ENCODE results near the gene CRYBG1. TPM values are rescaled to one million over a fixed set of nuclear protein-coding genes. Genes with fewer than 3 reads are reported as not detected.

CRYBG1 gene
- total and polyA plus RNA-seq, 10 of the 15 experiments (the other 5 are each of a cell fraction or from before 2014, with no cell fraction given): 6.5 to 57.0 (median 25.2) TPM

DNA sequence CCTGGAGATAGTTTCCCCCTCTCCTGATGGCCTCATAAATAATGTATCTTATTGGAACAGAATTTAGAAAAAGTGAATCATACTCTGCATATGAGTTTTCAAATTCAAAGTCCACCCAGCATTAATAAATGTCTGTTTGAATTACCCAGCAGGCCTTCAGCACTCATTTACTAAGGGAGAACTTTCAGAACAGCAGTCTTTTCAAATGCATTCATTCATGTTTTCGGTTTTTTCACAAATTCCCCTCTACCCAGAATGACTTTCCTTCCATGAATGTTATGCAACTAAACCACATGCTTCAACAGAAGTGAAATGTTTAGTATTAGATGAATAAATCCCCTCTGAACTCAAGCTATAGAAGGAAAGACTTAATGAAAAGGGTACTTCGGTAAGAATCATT lies 176.3 kb downstream of the CRYBG1 start:
- Histone ChIP-seq H3K27me3 (replicated peaks in 1 of 2; ENCODE audit: control insufficient read depth in 2 of 2, insufficient read depth in 2 of 2, low read length in 1 of 2) (no peaks in the 10 kb centered on the region), H4K20me1 (ENCODE audit: control insufficient read depth, insufficient read depth) (no peaks in the 10 kb centered on the region), H3K4me1 (ENCODE audit: control insufficient read depth, insufficient read depth, low read length) (peaks cover 16% of the 10 kb centered on the region), H3K79me2 (ENCODE audit: control insufficient read depth, insufficient read depth, low read length) (peaks cover 2% of the 10 kb centered on the region; the same call in 1 of the 2 replicates), H3K27ac (ENCODE audit: control insufficient read depth, insufficient read depth) (no peak overlapping the region), H2AFZ (ENCODE audit: control insufficient read depth, low read depth, low read length) (no peak overlapping the region), H3K9ac (ENCODE audit: control insufficient read depth, insufficient read depth, low read length) (no peak overlapping the region), H3K4me2 (ENCODE audit: control insufficient read depth, insufficient read depth) (no peak overlapping the region), H3K36me3 (ENCODE audit: control insufficient read depth in 2 of 2, insufficient read depth in 2 of 2, low read length in 1 of 2) (peaks cover 3 to 33% of the 10 kb centered on the region in 2 experiments), H3K9me3 (replicated peaks; ENCODE audit: control insufficient read depth, insufficient read depth, low read length) (no peaks in the 10 kb centered on the region), H3K4me3 (no peak overlapping the region)
- in situ Hi-C loops (cut with MboI): no loop called here
- CTCF ChIA-PET: interaction anchor here (0.8 to 1.2 kb wide), 3 partner anchors 27 to 91 kb away, joined by 3 to 4 read pairs (median 3); no protein-coding TSS in a partner anchor
- SMC1A ChIA-PET (ENCODE audit: uncharacterized antibody, unreplicated experiment): interaction anchor here (0.7 to 2.5 kb wide), 10 partner anchors 10 to 29 kb away, joined by 3 to 10 read pairs (median 4); no protein-coding TSS in a partner anchor
- intact Hi-C loops (cut with micrococcal nuclease; ENCODE audit: unreplicated experiment): no loop called here
- TF ChIP-seq, protein P1, sequence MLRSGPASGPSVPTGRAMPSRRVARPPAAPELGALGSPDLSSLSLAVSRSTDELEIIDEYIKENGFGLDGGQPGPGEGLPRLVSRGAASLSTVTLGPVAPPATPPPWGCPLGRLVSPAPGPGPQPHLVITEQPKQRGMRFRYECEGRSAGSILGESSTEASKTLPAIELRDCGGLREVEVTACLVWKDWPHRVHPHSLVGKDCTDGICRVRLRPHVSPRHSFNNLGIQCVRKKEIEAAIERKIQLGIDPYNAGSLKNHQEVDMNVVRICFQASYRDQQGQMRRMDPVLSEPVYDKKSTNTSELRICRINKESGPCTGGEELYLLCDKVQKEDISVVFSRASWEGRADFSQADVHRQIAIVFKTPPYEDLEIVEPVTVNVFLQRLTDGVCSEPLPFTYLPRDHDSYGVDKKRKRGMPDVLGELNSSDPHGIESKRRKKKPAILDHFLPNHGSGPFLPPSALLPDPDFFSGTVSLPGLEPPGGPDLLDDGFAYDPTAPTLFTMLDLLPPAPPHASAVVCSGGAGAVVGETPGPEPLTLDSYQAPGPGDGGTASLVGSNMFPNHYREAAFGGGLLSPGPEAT (IDR thresholded peaks at IDR 0.05; ENCODE audit: low read depth): peak; percentile 39; the same call in 1 of the 2 replicates
- no peak for TF ChIP-seq NFXL1 (IDR thresholded peaks at IDR 0.05; ENCODE audit: borderline replicate concordance)
- TF ChIP-seq NR2C1 (IDR thresholded peaks at IDR 0.05): no peak
- peak; percentile 16; the same call in 1 of the 2 replicates for TF ChIP-seq RUNX3 (IDR thresholded peaks at IDR 0.05; ENCODE audit: low read length)
- no peak for TF ChIP-seq RELA (IDR thresholded peaks at IDR 0.05; ENCODE audit: borderline replicate concordance, partially characterized antibody)
- no peak for TF ChIP-seq ESRRA (IDR thresholded peaks at IDR 0.05; ENCODE audit: low read length)
- TF ChIP-seq HDAC6 (IDR thresholded peaks at IDR 0.05; ENCODE audit: unreplicated experiment): no peak
- peak; percentile 95 for TF ChIP-seq ZNF24 (IDR thresholded peaks at IDR 0.05)
- TF ChIP-seq BMI1 (IDR thresholded peaks at IDR 0.05; ENCODE audit: borderline replicate concordance): no peak
- TF ChIP-seq SREBF1 (IDR thresholded peaks at IDR 0.05; ENCODE audit: low read length): no peak
- TF ChIP-seq, protein P2, sequence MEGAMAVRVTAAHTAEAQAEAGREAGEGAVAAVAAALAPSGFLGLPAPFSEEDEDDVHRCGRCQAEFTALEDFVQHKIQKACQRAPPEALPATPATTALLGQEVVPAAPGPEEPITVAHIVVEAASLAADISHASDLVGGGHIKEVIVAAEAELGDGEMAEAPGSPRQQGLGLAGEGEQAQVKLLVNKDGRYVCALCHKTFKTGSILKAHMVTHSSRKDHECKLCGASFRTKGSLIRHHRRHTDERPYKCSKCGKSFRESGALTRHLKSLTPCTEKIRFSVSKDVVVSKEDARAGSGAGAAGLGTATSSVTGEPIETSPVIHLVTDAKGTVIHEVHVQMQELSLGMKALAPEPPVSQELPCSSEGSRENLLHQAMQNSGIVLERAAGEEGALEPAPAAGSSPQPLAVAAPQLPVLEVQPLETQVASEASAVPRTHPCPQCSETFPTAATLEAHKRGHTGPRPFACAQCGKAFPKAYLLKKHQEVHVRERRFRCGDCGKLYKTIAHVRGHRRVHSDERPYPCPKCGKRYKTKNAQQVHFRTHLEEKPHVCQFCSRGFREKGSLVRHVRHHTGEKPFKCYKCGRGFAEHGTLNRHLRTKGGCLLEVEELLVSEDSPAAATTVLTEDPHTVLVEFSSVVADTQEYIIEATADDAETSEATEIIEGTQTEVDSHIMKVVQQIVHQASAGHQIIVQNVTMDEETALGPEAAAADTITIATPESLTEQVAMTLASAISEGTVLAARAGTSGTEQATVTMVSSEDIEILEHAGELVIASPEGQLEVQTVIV (IDR thresholded peaks at IDR 0.05; ENCODE audit: borderline replicate concordance, partially characterized antibody): no peak
- TF ChIP-seq SREBF2 (IDR thresholded peaks at IDR 0.05; ENCODE audit: low read length): no peak
- TF ChIP-seq NFYA (IDR thresholded peaks at IDR 0.05; ENCODE audit: borderline replicate concordance, low read depth, low read length): no peak
- TF ChIP-seq ETV6 (conservative IDR thresholded peaks at IDR 0.05 in 1 of 2, IDR thresholded peaks at IDR 0.05 in 1 of 2; ENCODE audit: borderline replicate concordance in 1 of 2, low read depth in 1 of 2): no peak
- TF ChIP-seq, protein P3, sequence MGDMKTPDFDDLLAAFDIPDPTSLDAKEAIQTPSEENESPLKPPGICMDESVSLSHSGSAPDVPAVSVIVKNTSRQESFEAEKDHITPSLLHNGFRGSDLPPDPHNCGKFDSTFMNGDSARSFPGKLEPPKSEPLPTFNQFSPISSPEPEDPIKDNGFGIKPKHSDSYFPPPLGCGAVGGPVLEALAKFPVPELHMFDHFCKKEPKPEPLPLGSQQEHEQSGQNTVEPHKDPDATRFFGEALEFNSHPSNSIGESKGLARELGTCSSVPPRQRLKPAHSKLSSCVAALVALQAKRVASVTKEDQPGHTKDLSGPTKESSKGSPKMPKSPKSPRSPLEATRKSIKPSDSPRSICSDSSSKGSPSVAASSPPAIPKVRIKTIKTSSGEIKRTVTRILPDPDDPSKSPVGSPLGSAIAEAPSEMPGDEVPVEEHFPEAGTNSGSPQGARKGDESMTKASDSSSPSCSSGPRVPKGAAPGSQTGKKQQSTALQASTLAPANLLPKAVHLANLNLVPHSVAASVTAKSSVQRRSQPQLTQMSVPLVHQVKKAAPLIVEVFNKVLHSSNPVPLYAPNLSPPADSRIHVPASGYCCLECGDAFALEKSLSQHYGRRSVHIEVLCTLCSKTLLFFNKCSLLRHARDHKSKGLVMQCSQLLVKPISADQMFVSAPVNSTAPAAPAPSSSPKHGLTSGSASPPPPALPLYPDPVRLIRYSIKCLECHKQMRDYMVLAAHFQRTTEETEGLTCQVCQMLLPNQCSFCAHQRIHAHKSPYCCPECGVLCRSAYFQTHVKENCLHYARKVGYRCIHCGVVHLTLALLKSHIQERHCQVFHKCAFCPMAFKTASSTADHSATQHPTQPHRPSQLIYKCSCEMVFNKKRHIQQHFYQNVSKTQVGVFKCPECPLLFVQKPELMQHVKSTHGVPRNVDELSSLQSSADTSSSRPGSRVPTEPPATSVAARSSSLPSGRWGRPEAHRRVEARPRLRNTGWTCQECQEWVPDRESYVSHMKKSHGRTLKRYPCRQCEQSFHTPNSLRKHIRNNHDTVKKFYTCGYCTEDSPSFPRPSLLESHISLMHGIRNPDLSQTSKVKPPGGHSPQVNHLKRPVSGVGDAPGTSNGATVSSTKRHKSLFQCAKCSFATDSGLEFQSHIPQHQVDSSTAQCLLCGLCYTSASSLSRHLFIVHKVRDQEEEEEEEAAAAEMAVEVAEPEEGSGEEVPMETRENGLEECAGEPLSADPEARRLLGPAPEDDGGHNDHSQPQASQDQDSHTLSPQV (IDR thresholded peaks at IDR 0.05): no peak
- POLR2A ChIA-PET: interaction anchor here (1.1 to 1.6 kb wide), 4 partner anchors 9 to 16 kb away, joined by 3 to 5 read pairs (median 4); no protein-coding TSS in a partner anchor
- peak; percentile 24 for ATAC-seq
- RAD21 ChIA-PET (ENCODE audit: unreplicated experiment): interaction anchor here (0.9 to 1.2 kb wide), 3 partner anchors 14 to 25 kb away, joined by 3 to 5 read pairs (median 4); no protein-coding TSS in a partner anchor
- 23% methylated on average over 2 of the region's 2 CpGs for WGBS (ENCODE audit: insufficient coverage, insufficient replicate concordance, low lambda C conversion rate, missing lambda C conversion rate)
- BruUV-seq (replicated peaks): no TSS peak
- no peak for DNase-seq (ENCODE audit: low read depth, low spot score)
- FAIRE-seq: no peak
